Esophagus squamous epithelium (tissue), 4 donors: Measurements from ENCODE around the gene THSD7B.

Source experiments
- POLR2A ChIP-seq, 4 donors: fragments of 450-650 bp; IDR thresholded peaks; one replicate each; pipeline ENCODE4 v1.6.1; 2017; ENCODE audit warnings: antibody characterized with exemption in 4 of 4, mild to moderate bottlenecking in 4 of 4, moderate library complexity in 3 of 4
- TF ChIP-seq, protein P1 (sequence below), 6 experiments: fragments of 450-650 bp in 4 of 6; fragments of 200-600 bp in 2 of 6; sonication (generic) in 2 of 6; IDR thresholded peaks; one replicate each; pipeline ENCODE4 v1.5.1; 2016 to 2019; ENCODE audit warnings: antibody characterized with exemption in 6 of 6, mild to moderate bottlenecking in 4 of 6, moderate library complexity in 4 of 6

DNA sequence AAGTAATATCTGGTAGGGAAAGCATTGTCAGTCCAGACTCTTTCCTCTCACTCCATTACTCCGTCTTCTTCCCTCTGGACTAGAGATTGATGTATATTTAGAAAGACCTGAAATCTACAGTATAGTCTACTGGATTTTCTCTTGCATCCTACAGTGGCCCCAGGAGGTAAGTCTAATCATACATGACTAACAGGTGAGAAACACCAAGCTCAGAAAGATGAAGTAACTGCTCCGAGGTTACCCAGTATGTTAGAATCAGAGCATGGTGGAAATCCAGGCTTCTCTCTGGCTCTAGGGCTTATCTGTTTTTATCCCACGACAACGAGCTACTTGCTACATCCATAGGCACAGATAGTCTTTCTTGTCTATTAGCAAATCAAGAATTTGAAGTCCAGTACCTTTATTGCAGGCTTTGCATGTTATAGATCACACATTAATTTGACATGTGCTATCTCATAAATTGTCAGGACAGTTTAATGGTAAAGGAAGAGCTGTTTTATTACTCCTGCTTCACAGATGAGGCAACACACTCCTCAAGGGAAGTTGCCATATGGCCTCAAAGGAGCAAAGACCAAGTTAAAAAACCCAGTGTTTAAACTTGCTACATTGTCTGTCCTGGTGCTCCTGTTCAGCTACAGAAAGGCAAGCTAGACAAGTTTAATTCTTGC is 484.3 kb downstream of the THSD7B start:
- no peak for TF ChIP-seq POLR2A (IDR thresholded peaks at IDR 0.05)
- TF ChIP-seq, protein P1, sequence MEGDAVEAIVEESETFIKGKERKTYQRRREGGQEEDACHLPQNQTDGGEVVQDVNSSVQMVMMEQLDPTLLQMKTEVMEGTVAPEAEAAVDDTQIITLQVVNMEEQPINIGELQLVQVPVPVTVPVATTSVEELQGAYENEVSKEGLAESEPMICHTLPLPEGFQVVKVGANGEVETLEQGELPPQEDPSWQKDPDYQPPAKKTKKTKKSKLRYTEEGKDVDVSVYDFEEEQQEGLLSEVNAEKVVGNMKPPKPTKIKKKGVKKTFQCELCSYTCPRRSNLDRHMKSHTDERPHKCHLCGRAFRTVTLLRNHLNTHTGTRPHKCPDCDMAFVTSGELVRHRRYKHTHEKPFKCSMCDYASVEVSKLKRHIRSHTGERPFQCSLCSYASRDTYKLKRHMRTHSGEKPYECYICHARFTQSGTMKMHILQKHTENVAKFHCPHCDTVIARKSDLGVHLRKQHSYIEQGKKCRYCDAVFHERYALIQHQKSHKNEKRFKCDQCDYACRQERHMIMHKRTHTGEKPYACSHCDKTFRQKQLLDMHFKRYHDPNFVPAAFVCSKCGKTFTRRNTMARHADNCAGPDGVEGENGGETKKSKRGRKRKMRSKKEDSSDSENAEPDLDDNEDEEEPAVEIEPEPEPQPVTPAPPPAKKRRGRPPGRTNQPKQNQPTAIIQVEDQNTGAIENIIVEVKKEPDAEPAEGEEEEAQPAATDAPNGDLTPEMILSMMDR (IDR thresholded peaks at IDR 0.05): no peak
